Activated CD4-positive, alpha-beta T cell treated with anti-CD3 and anti-CD28 coated beads, Interleukin-2, amount 50 U/mL, for 24 hours (primary cell): ENCODE results near the gene FANCD2OS.
"Not testable (repeated sequence)": the region's sequence is repeated elsewhere in the genome, so short reads cannot be mapped to it uniquely, and the experiment has no call there.

Source experiments
- DNase-seq, 2 donors: peaks; one replicate each; pipeline ENCODE4 v3.0.0-alpha.2; 2020; ENCODE audit warnings: low read depth in 1 of 2, low spot score in 1 of 2

FANCD2OS gene

GRCh38 chr3:10108091-10108490, at the start of gene FANCD2OS:
TSS of gene FANCD2OS (minus strand) at chr3:10108255. CDS start at chr3:10104774, 3,481 bp downstream.
- DNase-seq = no peak

GRCh38 chr3:10157031-10157430, 49.0 kb upstream of the FANCD2OS start:
- no peak for DNase-seq

GRCh38 chr3:10155658-10156057, 47.6 kb upstream of the FANCD2OS start:
- no peak for DNase-seq

GRCh38 chr3:10155123-10155472, 47.0 kb upstream of the FANCD2OS start:
- DNase-seq = no peak

- no peak for DNase-seq
These were observed 46.5 kb upstream of the FANCD2OS start for GRCh38 chr3:10154335-10155122.

- no peak for DNase-seq
These were observed 42.9 kb upstream of the FANCD2OS start for GRCh38 chr3:10150987-10151386.

- no peak for DNase-seq
These were observed 41.2 kb upstream of the FANCD2OS start for GRCh38 chr3:10149226-10149625.

- no peak for DNase-seq
These were observed 37.6 kb upstream of the FANCD2OS start for GRCh38 chr3:10145685-10146084.

- no peak for DNase-seq
These were observed 34.9 kb upstream of the FANCD2OS start for GRCh38 chr3:10142707-10143560.

GRCh38 chr3:10140996-10141546, 33.0 kb upstream of the FANCD2OS start:
- no peak for DNase-seq

- DNase-seq = no peak
These were observed 29.1 kb upstream of the FANCD2OS start for GRCh38 chr3:10137178-10137577.

GRCh38 chr3:10136426-10137005, 28.5 kb upstream of the FANCD2OS start:
- no peak for DNase-seq

- DNase-seq = not testable (repeated sequence)
These were observed 27.8 kb upstream of the FANCD2OS start for GRCh38 chr3:10135872-10136271.

GRCh38 chr3:10122724-10123123, 14.7 kb upstream of the FANCD2OS start:
- no peak for DNase-seq

GRCh38 chr3:10121064-10121463, 13.0 kb upstream of the FANCD2OS start:
- DNase-seq = no peak

GRCh38 chr3:10119376-10119775, 11.3 kb upstream of the FANCD2OS start:
- no peak for DNase-seq

GRCh38 chr3:10116928-10117327, 8.9 kb upstream of the FANCD2OS start:
- DNase-seq = no peak

- DNase-seq = no peak
These were observed 8.0 kb upstream of the FANCD2OS start for GRCh38 chr3:10116138-10116460.

- DNase-seq = peak; percentile 75 to 92
These were observed 7.5 kb upstream of the FANCD2OS start, which contains the start of gene BRK1 for GRCh38 chr3:10115326-10116137. TSS of gene BRK1 (plus strand) at chr3:10115675. CDS start at chr3:10115702, 27 bp downstream.

GRCh38 chr3:10106919-10107318, 1.1 kb downstream of the FANCD2OS start:
- no peak for DNase-seq

GRCh38 chr3:10099041-10099440, 9.0 kb downstream of the FANCD2OS start:
- no peak for DNase-seq
